Mucosa of descending colon (tissue), 3 donors: Measurements from ENCODE around the gene AACS. TPM values are rescaled to one million over a fixed set of nuclear protein-coding genes. Genes with fewer than 3 reads are reported as not detected.
"Not testable (repeated sequence)": the region's sequence is repeated elsewhere in the genome, so short reads cannot be mapped to it uniquely, and the experiment has no call there.

Experiments
- ATAC-seq: fragments of 200-7000 bp; cut with Tn5 transposase; one replicate; pipeline ENCODE4 v1.9.1; 2020; ENCODE audit warnings: mild to moderate bottlenecking, moderate library complexity
- DNase-seq, 3 donors: peaks; one replicate each; pipeline ENCODE4 v3.0.0-alpha.2; 2020
- H3K36me3 ChIP-seq: fragments of 200-600 bp; one replicate; pipeline ENCODE4 v1.8.0; 2021; ENCODE audit warnings: low read depth, mild to moderate bottlenecking
- H3K4me1 ChIP-seq: fragments of 200-600 bp; one replicate; pipeline ENCODE4 v1.8.0; 2021; ENCODE audit warnings: low read depth, mild to moderate bottlenecking
- H3K4me3 ChIP-seq: fragments of 200-600 bp; one replicate; pipeline ENCODE4 v1.8.0; 2021; ENCODE audit warnings: mild to moderate bottlenecking
- H3K9me3 ChIP-seq: fragments of 200-600 bp; one replicate; pipeline ENCODE4 v1.8.0; 2021; ENCODE audit warnings: mild to moderate bottlenecking
- CTCF ChIP-seq: fragments of 200-600 bp; IDR thresholded peaks from one replicate; pipeline ENCODE4 v1.8.0; 2022; ENCODE audit warnings: antibody characterized with exemption, mild to moderate bottlenecking
- intact Hi-C, 2 donors: fragments of 100-400 bp; cut with DNase I in 1 of 2; cut with micrococcal nuclease in 1 of 2; formaldehyde crosslinking; loops; one replicate each; pipeline versions ENCODE4 v1.11.0 to v1.11.1; 2022; cut with DNase I, micrococcal nuclease
- total RNA-seq, 3 donors: library from RNA; stranded (reverse); fragmentation: NEBNext Ultra II Directional in 2 of 3; extraction: Animal tissue kit (Norgen Biotek cat#: 25700) in 2 of 3; gene quantifications; one replicate each; pipeline versions ENCODE4 v1.2.1 to v1.2.4, GENCODE V29; 2021 to 2023
- donor health status: DM: no; HTN: no; CAD: no; lungs with moderate emphysema.
- donor health status: DM: no; HTN: no; CAD: no.
- donor health status: DM: no; HTN: yes; CAD: no.

The AACS gene
- total RNA-seq, 3 donors from 2014 or later, result 29.0 to 58.4 (median 39.0) TPM

GRCh38 chr12:125069616-125070015, 4.4 kb downstream of the AACS start:
- Histone ChIP-seq H3K4me1 (peaks cover 6% of the 10 kb centered on the region), H3K4me3 (no peak overlapping the region), H3K9me3 (no peaks in the 10 kb centered on the region), H3K36me3 (no peaks in the 10 kb centered on the region)
- no peak for ATAC-seq
- no peak for DNase-seq
- TF ChIP-seq CTCF, result no peak
- intact Hi-C loops, result no loop called here

GRCh38 chr12:125070112-125070511, 4.9 kb downstream of the AACS start:
- no peaks in the 10 kb centered on the region for H3K36me3 ChIP-seq
- H3K4me1 ChIP-seq, result peaks cover 6% of the 10 kb centered on the region
- no peak for TF ChIP-seq CTCF
- H3K4me3 ChIP-seq, result no peak overlapping the region
- no peaks in the 10 kb centered on the region for H3K9me3 ChIP-seq
- DNase-seq (no peak), ATAC-seq (no peak)
- intact Hi-C loops, result no loop called here

GRCh38 chr12:125070661-125071390, 5.6 kb downstream of the AACS start:
- H3K4me1 ChIP-seq, result peaks cover 5% of the 10 kb centered on the region
- H3K9me3 ChIP-seq, result no peaks in the 10 kb centered on the region
- H3K4me3 ChIP-seq, result no peak overlapping the region
- DNase-seq, result no peak
- intact Hi-C loops, result no loop called here
- no peak for ATAC-seq
- no peak for TF ChIP-seq CTCF
- H3K36me3 ChIP-seq, result no peaks in the 10 kb centered on the region

- DNase-seq (no peak), ATAC-seq (no peak)
- TF ChIP-seq CTCF, result no peak
- Histone ChIP-seq H3K4me1 (no peaks in the 10 kb centered on the region), H3K9me3 (no peaks in the 10 kb centered on the region), H3K36me3 (no peaks in the 10 kb centered on the region), H3K4me3 (no peak overlapping the region)
- intact Hi-C loops, result no loop called here
Observed at GRCh38 chr12:125071456-125071855, 6.2 kb downstream of the AACS start.

- H3K4me3 ChIP-seq, result no peak overlapping the region
- no peak for TF ChIP-seq CTCF
- ATAC-seq (no peak), DNase-seq (no peak)
- intact Hi-C loops, result no loop called here
- no peaks in the 10 kb centered on the region for H3K4me1 ChIP-seq
- H3K9me3 ChIP-seq, result no peaks in the 10 kb centered on the region
- no peaks in the 10 kb centered on the region for H3K36me3 ChIP-seq
Observed at GRCh38 chr12:125072496-125072895, 7.3 kb downstream of the AACS start.

- H3K36me3 ChIP-seq, DNase-seq, H3K4me1 ChIP-seq, H3K4me3 ChIP-seq, H3K9me3 ChIP-seq, intact Hi-C loops, ATAC-seq: not testable (repeated sequence)
Observed at GRCh38 chr12:125074294-125074693, 9.1 kb downstream of the AACS start.
